Endothelial cell of umbilical vein (primary cell): ENCODE data around the gene CDC42BPG. TPM values are rescaled to one million over a fixed set of nuclear protein-coding genes. Genes with fewer than 3 reads are reported as not detected.

Experiments
- BruUV-seq: library from RNA; stranded (reverse); fragments of 400-500 nt; replicated peaks from 2 replicates; lab custom pipeline; 2021; lab: Mats Ljungman, UMichigan
- CTCF ChIA-PET: fragments of 300-600, 350-600 bp; sonication (Branson Sonifier 250); formaldehyde crosslinking; loops from one replicate; lab custom pipeline; 2021; ENCODE audit warnings: antibody characterized with exemption, inconsistent platforms; lab: Charles Lee
- POLR2A ChIA-PET: fragments of 300-600, 350-600 bp; sonication (Branson Sonifier 250); formaldehyde crosslinking; loops from one replicate; lab custom pipeline; 2021; ENCODE audit warnings: antibody characterized with exemption, inconsistent platforms; lab: Charles Lee
- DNase-seq: peaks from one replicate; pipeline ENCODE4 v3.0.0-alpha.2; 2011; ENCODE audit warnings: low read depth, low spot score
- FAIRE-seq: peaks from 2 replicates; lab custom pipeline; 2011; peaks lifted over from hg19 to GRCh38; lab: Jason Lieb, UNC
- H2AFZ ChIP-seq: 2 replicates; pipeline ENCODE4 v1.6.0; 2012; ENCODE audit warnings: low read depth, low read length, control low read depth, inconsistent platforms
- H3K27ac ChIP-seq: 2 replicates; pipeline ENCODE4 v1.5.1; 2011; ENCODE audit warnings: low read depth, mild to moderate bottlenecking, control low read depth, low read length, moderate library complexity; ENCODE audit not compliant: insufficient read depth
- H3K27me3 ChIP-seq, 2 experiments: 2 replicates each; pipeline versions ENCODE4 v1.6.0 to v1.6.1; 2011; ENCODE audit warnings: low read length in 2 of 2, mixed read lengths in 1 of 2; ENCODE audit not compliant: control insufficient read depth in 2 of 2, insufficient read depth in 2 of 2
- H3K36me3 ChIP-seq, 2 experiments: 2 replicates in 1 of 2; 3 replicates in 1 of 2; pipeline ENCODE4 v1.5.1; 2011; ENCODE audit warnings: low read length in 2 of 2, mild to moderate bottlenecking in 1 of 2, moderate library complexity in 1 of 2; ENCODE audit not compliant: control insufficient read depth in 2 of 2, insufficient read depth in 2 of 2; ENCODE audit errors: extremely low read depth in 1 of 2
- H3K4me1 ChIP-seq: 3 replicates; pipeline ENCODE4 v1.5.1; 2011; ENCODE audit warnings: mild to moderate bottlenecking, low read length; ENCODE audit not compliant: control insufficient read depth, insufficient read depth; ENCODE audit errors: extremely low read depth
- H3K4me2 ChIP-seq: 2 replicates; pipeline ENCODE4 v1.6.1; 2011; ENCODE audit warnings: low read length, control low read depth, mixed read lengths; ENCODE audit not compliant: insufficient read depth
- H3K4me3 ChIP-seq, 3 experiments: fragments of 200-600 bp in 1 of 3; sonication (generic), shearing (Covaris generic) in 1 of 3; replicated peaks in 1 of 3; 2 replicates each; pipeline ENCODE4 v1.5.1; 2011 to 2016; ENCODE audit warnings: control low read depth in 3 of 3, low read length in 3 of 3, mild to moderate bottlenecking in 2 of 3, inconsistent platforms in 1 of 3, low read depth in 1 of 3, moderate library complexity in 1 of 3; ENCODE audit not compliant: insufficient read depth in 1 of 3
- H3K79me2 ChIP-seq: 2 replicates; pipeline ENCODE4 v1.6.0; 2012; ENCODE audit warnings: low read length, inconsistent platforms; ENCODE audit not compliant: control insufficient read depth, insufficient read depth
- H3K9ac ChIP-seq: replicated peaks from 2 replicates; pipeline ENCODE3; 2011; ENCODE audit warnings: low read length, control low read depth; ENCODE audit not compliant: insufficient read depth; ENCODE audit errors: extremely low read depth
- H3K9me1 ChIP-seq: replicated peaks from 3 replicates; pipeline ENCODE4 v1.6.0; 2011; ENCODE audit warnings: mild to moderate bottlenecking, low read length; ENCODE audit not compliant: control insufficient read depth, insufficient read depth; ENCODE audit errors: extremely low read depth
- H3K9me3 ChIP-seq: replicated peaks from 2 replicates; pipeline ENCODE4 v1.5.1; 2012; ENCODE audit warnings: low read length, inconsistent platforms; ENCODE audit not compliant: control insufficient read depth, insufficient read depth
- H4K20me1 ChIP-seq: replicated peaks from 2 replicates; pipeline ENCODE3; 2011; ENCODE audit warnings: mild to moderate bottlenecking, low read length; ENCODE audit not compliant: control insufficient read depth, insufficient read depth; ENCODE audit errors: extremely low read depth
- EZH2 ChIP-seq: IDR thresholded peaks from 2 replicates; pipeline ENCODE4 v1.6.1; 2012; ENCODE audit warnings: borderline replicate concordance, low read depth, mild to moderate bottlenecking, moderate library complexity, low read length, inconsistent platforms; ENCODE audit not compliant: severe bottlenecking
- FOS ChIP-seq: IDR thresholded peaks from 2 replicates; pipeline ENCODE4 v1.6.1; 2011; ENCODE audit warnings: mild to moderate bottlenecking, low read length, moderate library complexity, borderline replicate concordance; ENCODE audit not compliant: insufficient read depth
- GATA2 ChIP-seq: IDR thresholded peaks from 2 replicates; pipeline ENCODE4 v1.7.0; 2011; ENCODE audit warnings: low read depth, mild to moderate bottlenecking, moderate library complexity, mixed read lengths, low read length; ENCODE audit not compliant: insufficient read length, insufficient read depth
- JUN ChIP-seq: IDR thresholded peaks from 2 replicates; pipeline ENCODE4 v1.6.1; 2011; ENCODE audit warnings: borderline replicate concordance, low read depth; ENCODE audit not compliant: insufficient read length, insufficient read depth
- MYC ChIP-seq: IDR thresholded peaks from one replicate; pipeline ENCODE4 v1.6.1; 2011; ENCODE audit warnings: mild to moderate bottlenecking, low read depth, low read length
- POLR2A ChIP-seq: IDR thresholded peaks from 2 replicates; pipeline ENCODE4 v1.6.1; 2012; ENCODE audit warnings: low read depth, mild to moderate bottlenecking, control low read depth, low read length
- POLR2AphosphoS5 ChIP-seq: IDR thresholded peaks from 2 replicates; pipeline ENCODE4 v1.6.1; 2012; ENCODE audit warnings: low read depth, mild to moderate bottlenecking, control low read depth, low read length, moderate library complexity; ENCODE audit not compliant: insufficient read depth
- dilution Hi-C: fragments of 300-500 bp; cut with MboI; formaldehyde crosslinking; loops from one replicate; pipeline ENCODE4 v1.15.0; 2019; ENCODE audit warnings: low sequenced_read_pairs; ENCODE audit not compliant: extremely low pct_ligation_motif_present
- intact Hi-C: fragments of 100-400 bp; cut with micrococcal nuclease; formaldehyde crosslinking; loops from one replicate; pipeline ENCODE4 v1.10.0; 2022
- polyA plus RNA-seq, 4 experiments: library from polyadenylated mRNA; depleted of rRNA in 3 of 4; stranded (reverse) in 3 of 4; unstranded in 1 of 4; fragments of >200 nt; gene quantifications; 2 replicates each; pipeline versions ENCODE4 v1.2.1 to v1.2.3, GENCODE V29; 2011 to 2012; ENCODE audit warnings: missing spikeins in 1 of 4
- total RNA-seq: library from RNA; stranded (reverse); gene quantifications from 2 replicates; pipeline ENCODE4 v1.2.3, GENCODE V29; 2021
- TF ChIP-seq, protein P1 (sequence below), 2 donors: IDR thresholded peaks; 1 replicate in 1 of 2; 2 replicates in 1 of 2; pipeline ENCODE4 v1.5.1; 2011; ENCODE audit warnings: low read length in 2 of 2, mild to moderate bottlenecking in 2 of 2, moderate library complexity in 2 of 2, control low read depth in 1 of 2, inconsistent platforms in 1 of 2, low read depth in 1 of 2; ENCODE audit not compliant: insufficient read depth in 1 of 2; ENCODE audit errors: extremely low read depth in 1 of 2
- TF ChIP-seq, protein P2 (sequence below): IDR thresholded peaks from 2 replicates; pipeline ENCODE4 v1.6.1; 2011; ENCODE audit not compliant: insufficient read depth, insufficient read length

The CDC42BPG gene
- total and polyA plus RNA-seq, 2 donors (not counting 3 experiments of a cell fraction or from before 2014, with no cell fraction given) = 0.19 to 0.42 TPM

DNA sequence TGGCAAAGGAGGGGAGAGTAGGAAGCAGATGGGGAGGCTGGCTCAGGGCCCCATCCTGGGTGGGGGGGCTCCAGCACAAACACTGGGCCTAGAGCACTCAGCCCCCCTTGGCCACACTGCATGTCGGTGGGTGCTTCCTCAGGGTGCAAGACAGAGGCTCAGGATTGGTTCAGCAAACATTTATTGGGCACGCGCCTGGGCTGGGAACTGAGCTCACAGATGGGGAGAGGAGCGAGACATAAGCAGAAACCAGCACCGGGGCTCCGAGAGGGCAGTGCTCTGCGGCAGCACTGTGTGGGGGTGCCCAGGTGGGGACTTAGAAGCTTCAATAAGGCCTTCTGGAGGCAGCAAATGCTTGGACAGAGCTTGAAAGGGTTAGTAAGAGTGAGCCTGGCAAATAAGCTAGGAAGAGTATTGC is 46.1 kb upstream of the CDC42BPG start:
- Histone ChIP-seq H3K4me2 (no peak overlapping the region), H3K4me1 (peaks cover 9% of the 10 kb centered on the region), H3K79me2 (no peaks in the 10 kb centered on the region), H3K9ac (no peak overlapping the region), H3K36me3 (peaks cover 0 to 4% of the 10 kb centered on the region in 2 experiments), H3K4me3 (no peak overlapping the region), H2AFZ (no peak overlapping the region), H3K9me3 (no peaks in the 10 kb centered on the region), H3K27ac (no peak overlapping the region), H4K20me1 (no peaks in the 10 kb centered on the region), H3K27me3 (no peaks in the 10 kb centered on the region), H3K9me1 (no peaks in the 10 kb centered on the region)
- TF ChIP-seq MYC (no peak), EZH2 (no peak), JUN (no peak), POLR2A (no peak), POLR2AphosphoS5 (no peak), GATA2 (no peak), FOS (no peak)
- TF ChIP-seq, protein P1, sequence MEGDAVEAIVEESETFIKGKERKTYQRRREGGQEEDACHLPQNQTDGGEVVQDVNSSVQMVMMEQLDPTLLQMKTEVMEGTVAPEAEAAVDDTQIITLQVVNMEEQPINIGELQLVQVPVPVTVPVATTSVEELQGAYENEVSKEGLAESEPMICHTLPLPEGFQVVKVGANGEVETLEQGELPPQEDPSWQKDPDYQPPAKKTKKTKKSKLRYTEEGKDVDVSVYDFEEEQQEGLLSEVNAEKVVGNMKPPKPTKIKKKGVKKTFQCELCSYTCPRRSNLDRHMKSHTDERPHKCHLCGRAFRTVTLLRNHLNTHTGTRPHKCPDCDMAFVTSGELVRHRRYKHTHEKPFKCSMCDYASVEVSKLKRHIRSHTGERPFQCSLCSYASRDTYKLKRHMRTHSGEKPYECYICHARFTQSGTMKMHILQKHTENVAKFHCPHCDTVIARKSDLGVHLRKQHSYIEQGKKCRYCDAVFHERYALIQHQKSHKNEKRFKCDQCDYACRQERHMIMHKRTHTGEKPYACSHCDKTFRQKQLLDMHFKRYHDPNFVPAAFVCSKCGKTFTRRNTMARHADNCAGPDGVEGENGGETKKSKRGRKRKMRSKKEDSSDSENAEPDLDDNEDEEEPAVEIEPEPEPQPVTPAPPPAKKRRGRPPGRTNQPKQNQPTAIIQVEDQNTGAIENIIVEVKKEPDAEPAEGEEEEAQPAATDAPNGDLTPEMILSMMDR (IDR thresholded peaks at IDR 0.05; ENCODE audit: extremely low read depth in 1 of 2, insufficient read depth in 1 of 2, low read depth in 1 of 2, low read length in 2 of 2) = no peak
- TF ChIP-seq, protein P2, sequence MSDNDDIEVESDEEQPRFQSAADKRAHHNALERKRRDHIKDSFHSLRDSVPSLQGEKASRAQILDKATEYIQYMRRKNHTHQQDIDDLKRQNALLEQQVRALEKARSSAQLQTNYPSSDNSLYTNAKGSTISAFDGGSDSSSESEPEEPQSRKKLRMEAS = no peak
- dilution Hi-C loops (loop anchor here (10.0 kb wide), 1 partner anchor 46 kb away; the partner anchor contains the start of gene CDC42BPG), intact Hi-C loops (no loop called here)
- no TSS peak for BruUV-seq
- FAIRE-seq (no peak), DNase-seq (no peak)
- ChIA-PET POLR2A (no interaction called here), CTCF (interaction anchor here (0.8 to 9.4 kb wide), 4 partner anchors 26 to 106 kb away, joined by 3 to 168 read pairs (median 4); partner anchors contain the start of genes BATF2 and CDC42BPG)
